HG02759 (cell line): ENCODE data around the gene L1CAM.
A peak's percentile ranks its signal among the peaks of the same experiment; 100 is the strongest.

Source experiments
- ATAC-seq: cut with Tn5 transposase; IDR thresholded peaks from one replicate; pipeline ENCODE4 v1.9.1; 2021; ENCODE audit warnings: mild to moderate bottlenecking, moderate library complexity; ENCODE audit not compliant: unreplicated experiment

The L1CAM gene

DNA sequence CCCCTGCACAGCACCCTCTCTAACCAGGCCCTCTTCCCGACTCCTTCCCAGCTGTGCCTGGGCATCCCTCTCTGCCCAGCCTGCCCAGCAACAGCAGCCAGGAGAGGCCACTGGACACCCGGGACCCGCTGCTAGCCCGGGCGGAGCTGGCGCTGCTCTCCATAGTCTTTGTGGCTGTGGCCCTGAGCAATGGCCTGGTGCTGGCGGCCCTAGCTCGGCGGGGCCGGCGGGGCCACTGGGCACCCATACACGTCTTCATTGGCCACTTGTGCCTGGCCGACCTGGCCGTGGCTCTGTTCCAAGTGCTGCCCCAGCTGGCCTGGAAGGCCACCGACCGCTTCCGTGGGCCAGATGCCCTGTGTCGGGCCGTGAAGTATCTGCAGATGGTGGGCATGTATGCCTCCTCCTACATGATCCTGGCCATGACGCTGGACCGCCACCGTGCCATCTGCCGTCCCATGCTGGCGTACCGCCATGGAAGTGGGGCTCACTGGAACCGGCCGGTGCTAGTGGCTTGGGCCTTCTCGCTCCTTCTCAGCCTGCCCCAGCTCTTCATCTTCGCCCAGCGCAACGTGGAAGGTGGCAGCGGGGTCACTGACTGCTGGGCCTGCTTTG lies 19.6 kb upstream of the L1CAM start:
- no peak for ATAC-seq

DNA sequence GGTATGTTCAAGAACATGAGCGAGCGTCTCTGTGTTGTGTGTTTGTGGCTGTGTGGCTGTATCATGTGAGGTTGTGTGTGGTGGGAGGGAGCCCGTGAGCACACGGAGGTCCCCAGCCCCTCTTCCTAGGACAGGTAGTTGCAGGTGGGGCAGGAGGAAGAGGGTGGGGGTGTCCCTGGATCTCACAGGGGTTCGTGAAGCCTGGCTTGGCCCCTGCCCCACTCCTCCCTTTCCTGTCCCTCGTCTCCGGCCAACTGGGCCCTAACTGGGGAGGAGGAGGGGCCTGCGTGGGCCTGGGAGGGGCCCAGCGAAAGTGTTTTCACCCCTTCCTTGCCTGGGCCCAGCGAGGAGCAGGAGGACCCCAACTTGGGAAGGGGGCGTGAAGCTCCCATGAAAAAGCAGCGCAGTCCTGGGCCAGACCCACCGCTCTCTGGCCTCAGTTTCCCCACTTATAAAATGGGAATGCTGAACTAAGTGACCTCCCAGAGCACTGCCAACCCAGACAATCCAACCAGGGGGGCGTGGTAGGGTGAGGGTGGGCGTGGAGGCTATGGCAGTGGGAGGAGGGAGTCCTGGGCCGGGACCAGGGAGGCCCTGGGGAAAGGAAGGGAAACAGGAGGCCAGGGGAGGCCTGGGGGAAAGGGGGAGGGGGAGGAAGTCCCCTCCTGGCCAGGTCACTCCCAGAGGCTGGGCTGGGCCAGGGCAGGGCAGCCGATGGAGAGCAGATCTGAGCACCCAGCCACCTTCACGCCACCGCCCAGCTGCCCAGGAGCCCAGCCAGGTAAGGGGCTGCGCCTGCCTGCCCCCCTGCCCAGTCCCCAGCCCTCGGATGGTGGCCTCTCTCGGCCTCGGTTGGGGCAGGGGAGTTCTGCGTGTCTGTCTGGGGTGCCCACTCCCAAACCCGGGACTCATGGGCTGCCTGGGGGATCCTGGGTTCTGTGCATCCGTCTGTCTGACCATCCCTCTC lies 18.3 kb upstream of the L1CAM start, which contains the start of gene AVPR2:
Gene AVPR2 (plus strand): TSS at position 683 of the 967 bp plus-strand sequence. CDS start 473 bp downstream, outside the sequence.
- ATAC-seq, result no peak

DNA sequence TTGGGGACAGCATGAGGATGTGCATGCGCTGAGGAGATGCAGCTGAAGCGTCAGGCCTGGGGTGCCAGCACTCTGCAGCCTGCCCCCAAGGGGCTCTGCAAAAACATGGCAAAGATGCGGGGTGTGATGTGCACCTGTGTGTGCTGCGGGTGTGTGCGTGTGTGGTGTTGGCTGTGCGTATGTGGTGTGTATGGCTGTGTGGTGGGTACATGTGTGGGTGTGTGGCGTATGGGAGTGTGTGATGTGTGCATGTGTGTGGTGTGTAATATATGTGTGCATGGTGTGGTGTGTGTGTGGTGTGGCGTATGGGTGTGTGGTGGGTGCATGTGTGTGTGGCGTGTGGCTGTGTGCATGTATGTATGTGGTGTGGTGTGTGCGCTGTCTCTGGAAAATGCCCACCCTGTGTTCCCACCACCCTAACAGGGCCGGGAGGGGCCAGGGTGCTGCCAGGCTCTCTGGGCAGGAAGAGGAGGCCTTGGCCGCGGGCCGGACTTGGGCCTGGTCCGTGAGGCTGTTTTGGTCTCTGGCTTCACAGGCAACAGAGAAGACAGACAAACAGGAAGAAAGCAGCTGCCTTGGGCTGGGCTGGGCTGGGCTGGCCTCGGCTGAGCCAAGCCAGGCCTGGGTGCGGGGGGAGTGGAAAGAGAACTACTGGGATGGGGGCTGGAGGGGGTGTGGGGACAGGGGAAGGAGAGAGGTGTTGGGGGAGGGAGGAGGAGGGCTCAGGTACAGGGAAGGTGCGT lies 17.4 kb upstream of the L1CAM start:
- no peak for ATAC-seq

DNA sequence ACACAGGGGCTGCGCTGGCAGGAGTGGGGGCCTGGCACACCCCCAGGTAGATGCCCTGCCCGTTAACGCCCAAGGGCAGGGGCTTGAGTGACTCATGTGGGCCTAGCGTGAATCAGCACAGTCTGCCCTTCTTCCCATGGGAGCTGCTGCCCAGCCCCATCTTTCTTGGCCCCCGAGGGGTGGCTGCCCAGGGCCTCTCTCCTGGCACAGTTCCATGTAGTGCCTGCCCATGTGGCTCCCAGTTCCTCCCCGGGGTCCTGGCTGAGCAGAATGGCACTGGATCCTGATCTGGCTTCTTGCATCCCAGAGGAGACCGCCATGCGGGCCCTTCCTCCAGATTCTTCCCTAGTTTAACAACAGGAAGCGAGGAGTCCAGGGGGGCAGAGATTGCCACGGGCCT lies 16.4 kb upstream of the L1CAM start:
- no peak for ATAC-seq

DNA sequence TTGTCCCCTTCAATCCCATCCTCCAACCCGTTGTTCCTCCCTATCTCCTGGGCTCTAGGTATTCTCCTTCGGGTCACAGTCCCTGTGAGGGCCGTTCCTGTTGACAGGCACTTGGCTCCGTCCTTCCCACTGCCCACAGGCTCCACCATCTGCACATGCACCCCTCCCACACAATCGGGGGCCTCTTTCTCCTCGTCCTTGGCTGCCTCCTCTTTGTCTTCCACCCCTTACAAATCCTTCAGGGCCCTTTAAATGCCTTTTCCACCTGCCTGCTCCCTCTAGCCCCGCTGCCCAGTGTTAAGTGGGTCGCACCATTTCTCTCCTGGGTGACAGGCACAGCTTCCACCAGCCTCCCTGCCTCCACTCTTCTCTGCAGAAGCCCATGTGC lies 15.8 kb upstream of the L1CAM start:
- no peak for ATAC-seq

GRCh38 chrX:153900831-153901752 lies 15.1 kb upstream of the L1CAM start:
- ATAC-seq, result peak; percentile 82

- ATAC-seq, result no peak
These were observed 11.9 kb upstream of the L1CAM start for GRCh38 chrX:153897899-153898298.

DNA sequence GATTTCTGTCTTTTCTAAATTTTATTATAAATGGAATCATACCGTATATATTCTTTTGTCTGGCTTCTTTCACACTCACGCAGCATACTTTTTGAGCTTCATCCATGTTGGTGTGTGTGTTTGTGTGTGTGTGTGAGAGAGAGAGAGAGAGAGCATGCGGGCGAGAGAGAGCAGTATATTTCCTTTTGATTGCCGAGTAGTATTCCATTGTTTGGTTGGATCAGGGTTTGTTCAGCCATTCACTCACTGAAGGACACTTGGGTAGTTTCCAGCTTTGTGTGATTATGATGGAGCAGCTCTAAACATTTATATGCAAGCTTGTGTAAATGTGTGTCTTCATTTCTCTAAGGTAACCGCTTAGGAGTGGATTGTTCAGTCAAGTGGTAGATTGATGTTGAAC lies 3.1 kb upstream of the L1CAM start:
- no peak for ATAC-seq

GRCh38 chrX:153888344-153888743 lies 2.4 kb upstream of the L1CAM start:
- no peak for ATAC-seq

GRCh38 chrX:153887385-153887784 lies 1.4 kb upstream of the L1CAM start:
- no peak for ATAC-seq

- no peak for ATAC-seq
These were observed 942 bp upstream of the L1CAM start for GRCh38 chrX:153886915-153887314.

DNA sequence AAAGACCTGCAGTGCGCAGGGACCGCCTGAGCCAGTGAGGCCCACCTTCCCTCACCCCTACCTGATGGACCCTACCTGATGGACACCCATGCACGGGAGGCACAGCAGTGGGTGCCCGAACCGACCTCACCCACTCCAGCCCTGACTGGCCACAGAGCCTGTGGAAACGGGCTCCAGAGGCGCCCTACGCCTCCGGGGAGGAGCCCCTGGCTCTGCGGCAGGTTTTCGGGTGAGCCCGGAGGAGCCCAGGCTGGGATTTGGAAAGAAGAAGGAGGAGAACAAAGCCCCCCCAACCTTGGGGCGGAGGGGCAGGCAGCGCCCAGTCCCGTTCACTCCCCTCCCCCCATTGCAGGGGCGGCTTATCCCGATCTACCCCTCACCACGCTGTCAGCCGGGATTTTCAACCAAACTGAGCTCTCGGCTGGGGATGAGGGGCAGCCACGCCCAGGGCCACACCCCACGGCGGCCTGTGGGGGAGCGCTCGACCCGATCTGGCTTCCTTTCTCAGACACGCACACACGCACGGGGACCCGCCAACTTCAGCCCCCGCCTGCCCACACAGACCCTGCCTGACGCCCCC lies 675 bp downstream of the L1CAM start:
- no peak for ATAC-seq

DNA sequence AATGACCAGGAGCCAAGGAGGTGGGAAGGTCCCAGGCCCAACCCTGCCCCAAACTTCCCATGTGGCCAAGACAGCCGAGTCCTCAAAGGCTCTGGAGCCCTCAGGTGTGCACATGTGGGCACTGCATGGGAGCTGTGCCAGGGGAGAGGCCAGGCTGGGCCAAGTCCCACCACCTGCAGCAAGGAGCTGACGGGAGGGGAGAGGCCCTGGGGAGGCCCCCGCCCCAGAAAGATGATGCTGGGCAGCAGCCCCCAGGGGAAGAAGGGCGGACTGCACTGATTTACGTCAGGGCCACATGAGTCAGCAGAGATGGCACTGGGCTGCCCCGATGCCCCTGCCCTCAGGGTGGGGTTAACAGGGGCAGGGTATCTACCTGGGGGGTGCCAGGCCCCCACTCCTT lies 1.4 kb downstream of the L1CAM start:
- no peak for ATAC-seq

- no peak for ATAC-seq
These were observed 1.8 kb downstream of the L1CAM start for GRCh38 chrX:153884136-153884535.

DNA sequence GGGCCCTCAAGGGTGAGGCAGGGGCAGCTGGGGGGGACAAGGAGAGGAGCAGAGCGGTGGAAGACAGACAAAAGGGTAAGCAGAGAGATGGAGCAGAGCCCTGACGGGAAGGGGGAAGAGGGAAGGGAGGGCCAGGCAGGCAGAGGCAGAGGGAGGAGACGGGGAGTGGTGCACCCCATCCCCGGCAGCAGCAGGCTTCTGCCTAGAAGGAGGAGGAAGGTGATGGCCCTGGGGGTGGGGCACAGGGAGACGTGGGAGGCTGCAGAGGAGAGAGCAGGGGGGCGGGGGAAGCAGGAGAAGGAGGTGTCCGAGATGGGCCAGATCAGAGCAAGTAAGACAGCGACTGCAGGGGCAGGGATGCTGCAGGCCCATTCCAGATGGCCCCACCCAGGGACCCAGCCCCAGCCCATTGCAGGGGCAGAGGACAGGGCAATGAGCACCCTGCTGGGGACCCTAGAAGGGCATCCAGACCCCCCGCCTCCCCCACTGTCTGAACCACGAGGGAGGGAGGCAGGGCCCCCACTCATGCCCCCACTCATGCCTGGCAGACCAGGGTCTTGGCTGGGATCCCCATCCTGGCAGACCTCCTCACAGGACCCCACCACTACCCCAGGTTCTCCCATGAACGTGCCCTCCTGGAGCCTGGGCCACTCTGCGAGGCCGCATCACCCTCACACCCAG lies 2.7 kb downstream of the L1CAM start:
- ATAC-seq, result no peak

DNA sequence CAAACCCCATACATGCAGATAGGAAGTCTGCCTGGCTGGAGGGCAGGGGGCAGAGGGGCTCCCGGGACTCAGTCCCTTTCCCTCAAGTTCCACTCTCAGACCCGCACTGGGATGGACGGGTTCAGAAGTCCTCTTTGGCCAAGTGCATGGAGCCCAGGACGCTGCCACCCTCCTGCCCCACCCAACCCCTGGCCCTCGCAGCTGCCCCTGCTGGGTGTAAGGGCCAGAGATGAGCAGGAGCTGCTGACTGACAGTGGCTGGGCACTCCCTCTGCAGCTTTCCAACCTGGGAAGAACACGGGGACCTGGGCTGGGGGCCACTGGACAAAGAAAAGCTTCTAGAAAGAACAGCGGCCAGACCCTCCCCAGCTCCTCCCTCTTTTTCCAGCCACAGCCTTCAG lies 3.4 kb downstream of the L1CAM start:
- no peak for ATAC-seq

GRCh38 chrX:153882086-153882498 lies 3.9 kb downstream of the L1CAM start:
- no peak for ATAC-seq

DNA sequence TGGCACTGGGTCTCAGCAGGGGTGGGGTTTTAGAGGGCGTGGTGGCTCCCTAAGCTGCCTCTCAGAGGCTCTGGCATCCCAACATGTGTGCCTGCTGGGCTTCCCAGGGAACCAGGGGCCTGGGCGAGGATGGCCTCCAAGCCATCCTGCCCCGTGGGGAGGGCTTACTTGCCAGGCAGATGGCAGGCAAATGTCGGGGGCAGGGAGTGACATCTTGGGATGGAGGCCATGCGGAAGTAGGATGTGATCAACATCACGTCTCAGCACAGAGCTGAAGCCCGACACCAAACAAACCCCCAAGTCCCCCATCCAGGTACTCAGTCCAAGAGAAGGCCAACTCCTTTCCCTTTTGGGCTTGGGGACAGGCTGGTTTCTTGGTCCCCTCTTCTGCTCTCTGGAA lies 4.7 kb downstream of the L1CAM start:
- ATAC-seq, result no peak

- no peak for ATAC-seq
These were observed 5.5 kb downstream of the L1CAM start for GRCh38 chrX:153880440-153880815.
